ENCODE results near the gene CLASP1.

Gene CLASP1

DNA sequence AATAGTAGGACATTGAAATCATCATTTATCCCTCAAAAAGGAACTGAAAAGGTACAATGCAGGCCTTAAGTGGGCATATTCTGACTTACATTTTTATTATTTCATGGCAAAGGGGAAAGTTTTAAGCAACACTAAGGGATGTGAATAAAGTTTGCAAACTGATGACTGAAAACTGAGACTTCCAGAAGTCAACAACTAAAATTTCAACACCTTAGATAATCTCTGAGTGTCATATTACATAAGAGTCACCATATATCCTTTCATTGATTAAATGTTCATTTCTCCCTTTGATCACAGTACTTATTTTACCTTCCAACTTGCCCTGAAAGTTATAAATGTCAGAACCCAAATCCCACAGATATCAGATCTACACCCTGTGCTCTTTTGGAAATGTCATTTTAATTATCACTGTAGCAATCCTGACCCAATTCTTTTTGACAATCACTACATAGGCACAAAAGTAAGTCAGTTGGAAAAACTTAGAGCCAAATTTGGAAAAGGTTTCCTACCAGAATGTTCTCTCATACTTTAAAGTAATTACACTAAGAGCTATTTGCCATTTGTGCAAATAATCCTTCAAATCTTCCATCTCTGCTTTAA lies 163.0 kb downstream of the CLASP1 start:
- no peak for DNase-seq
- TF ChIP-seq, protein P1, sequence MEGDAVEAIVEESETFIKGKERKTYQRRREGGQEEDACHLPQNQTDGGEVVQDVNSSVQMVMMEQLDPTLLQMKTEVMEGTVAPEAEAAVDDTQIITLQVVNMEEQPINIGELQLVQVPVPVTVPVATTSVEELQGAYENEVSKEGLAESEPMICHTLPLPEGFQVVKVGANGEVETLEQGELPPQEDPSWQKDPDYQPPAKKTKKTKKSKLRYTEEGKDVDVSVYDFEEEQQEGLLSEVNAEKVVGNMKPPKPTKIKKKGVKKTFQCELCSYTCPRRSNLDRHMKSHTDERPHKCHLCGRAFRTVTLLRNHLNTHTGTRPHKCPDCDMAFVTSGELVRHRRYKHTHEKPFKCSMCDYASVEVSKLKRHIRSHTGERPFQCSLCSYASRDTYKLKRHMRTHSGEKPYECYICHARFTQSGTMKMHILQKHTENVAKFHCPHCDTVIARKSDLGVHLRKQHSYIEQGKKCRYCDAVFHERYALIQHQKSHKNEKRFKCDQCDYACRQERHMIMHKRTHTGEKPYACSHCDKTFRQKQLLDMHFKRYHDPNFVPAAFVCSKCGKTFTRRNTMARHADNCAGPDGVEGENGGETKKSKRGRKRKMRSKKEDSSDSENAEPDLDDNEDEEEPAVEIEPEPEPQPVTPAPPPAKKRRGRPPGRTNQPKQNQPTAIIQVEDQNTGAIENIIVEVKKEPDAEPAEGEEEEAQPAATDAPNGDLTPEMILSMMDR (IDR thresholded peaks at IDR 0.05; ENCODE audit: low read depth, low read length): no peak
- H3K36me3 ChIP-seq: no peaks in the 10 kb centered on the region
- no peaks in the 10 kb centered on the region for H3K27me3 ChIP-seq (ENCODE audit: insufficient read depth, low read depth, severe bottlenecking)
- H3K9me3 ChIP-seq (ENCODE audit: severe bottlenecking): no peaks in the 10 kb centered on the region
- H3K27ac ChIP-seq: no peak overlapping the region
- H3K4me3 ChIP-seq (ENCODE audit: low read depth, low read length): no peak overlapping the region

DNA sequence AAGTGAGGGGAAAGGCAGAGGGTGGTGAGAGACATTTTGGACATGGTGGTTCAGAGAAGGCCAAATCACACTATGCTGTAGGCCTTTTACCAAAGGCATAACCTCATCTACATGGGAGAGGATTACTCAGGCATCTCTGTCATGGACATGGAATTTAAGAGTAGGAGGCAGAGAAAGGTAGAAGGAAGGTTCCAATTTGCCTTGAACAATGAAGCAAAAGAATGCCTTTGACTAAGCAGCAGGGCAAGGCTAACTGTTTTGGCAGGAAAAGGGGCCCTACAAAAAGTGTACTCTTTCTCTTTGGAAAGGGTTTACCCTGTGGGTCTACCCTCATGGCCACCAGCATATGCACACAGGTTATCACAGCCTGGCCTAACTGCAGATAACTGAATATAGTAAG lies 164.2 kb downstream of the CLASP1 start:
- no peaks in the 10 kb centered on the region for H3K27me3 ChIP-seq (ENCODE audit: insufficient read depth, low read depth, severe bottlenecking)
- H3K36me3 ChIP-seq: no peaks in the 10 kb centered on the region
- H3K27ac ChIP-seq: no peak overlapping the region
- TF ChIP-seq, protein P1 (IDR thresholded peaks at IDR 0.05; ENCODE audit: low read depth, low read length): no peak
- DNase-seq: no peak
- no peak overlapping the region for H3K4me3 ChIP-seq (ENCODE audit: low read depth, low read length)
- H3K9me3 ChIP-seq (ENCODE audit: severe bottlenecking): no peaks in the 10 kb centered on the region

DNA sequence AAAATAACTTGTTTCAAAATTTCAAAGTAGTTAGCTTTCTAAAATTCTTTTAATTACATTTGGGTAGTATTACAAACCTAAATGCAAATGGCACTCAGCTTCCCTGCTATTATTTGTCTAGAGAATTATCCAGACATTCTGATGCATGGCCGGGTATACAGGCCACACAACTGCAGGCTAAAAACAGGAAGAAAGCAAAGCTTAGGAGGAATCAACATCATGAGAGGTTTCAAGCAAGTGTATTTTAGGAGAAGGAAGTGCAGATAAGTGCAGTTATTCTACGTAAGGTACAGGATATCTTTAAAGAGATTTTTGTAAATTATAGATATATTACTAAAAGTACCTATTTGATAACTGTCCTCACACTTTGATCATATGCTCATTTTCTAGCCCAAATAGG lies 165.4 kb downstream of the CLASP1 start:
- Histone ChIP-seq H3K27ac (no peak overlapping the region), H3K4me3 (ENCODE audit: low read depth, low read length) (no peak overlapping the region), H3K9me3 (ENCODE audit: severe bottlenecking) (no peaks in the 10 kb centered on the region), H3K36me3 (no peaks in the 10 kb centered on the region), H3K27me3 (ENCODE audit: insufficient read depth, low read depth, severe bottlenecking) (no peaks in the 10 kb centered on the region)
- no peak for DNase-seq
- TF ChIP-seq, protein P1 (IDR thresholded peaks at IDR 0.05; ENCODE audit: low read depth, low read length): no peak

DNA sequence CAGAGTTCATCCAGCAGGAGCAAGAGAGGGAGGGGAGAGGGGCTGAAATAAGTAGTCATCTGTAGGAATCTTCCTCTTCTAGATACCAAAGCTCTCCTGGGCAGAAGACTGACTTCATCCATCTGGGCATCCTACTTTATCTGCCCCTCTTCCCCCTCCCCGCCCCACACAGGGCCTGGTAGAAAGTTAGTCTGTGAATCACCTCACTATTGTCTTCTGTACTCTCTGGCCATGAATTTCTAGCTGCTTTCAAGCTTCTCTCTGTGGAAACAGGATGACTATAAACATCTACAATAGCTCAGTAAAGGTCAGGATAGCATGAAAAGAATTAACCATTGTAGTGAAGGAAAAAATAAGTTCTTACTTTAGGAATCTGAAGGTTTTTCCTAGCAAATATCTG lies 166.2 kb downstream of the CLASP1 start:
- H3K27me3 ChIP-seq (ENCODE audit: insufficient read depth, low read depth, severe bottlenecking): no peaks in the 10 kb centered on the region
- no peak for DNase-seq
- H3K4me3 ChIP-seq (ENCODE audit: low read depth, low read length): no peak overlapping the region
- TF ChIP-seq, protein P1 (IDR thresholded peaks at IDR 0.05; ENCODE audit: low read depth, low read length): no peak
- no peaks in the 10 kb centered on the region for H3K9me3 ChIP-seq (ENCODE audit: severe bottlenecking)
- no peaks in the 10 kb centered on the region for H3K36me3 ChIP-seq
- no peak overlapping the region for H3K27ac ChIP-seq

DNA sequence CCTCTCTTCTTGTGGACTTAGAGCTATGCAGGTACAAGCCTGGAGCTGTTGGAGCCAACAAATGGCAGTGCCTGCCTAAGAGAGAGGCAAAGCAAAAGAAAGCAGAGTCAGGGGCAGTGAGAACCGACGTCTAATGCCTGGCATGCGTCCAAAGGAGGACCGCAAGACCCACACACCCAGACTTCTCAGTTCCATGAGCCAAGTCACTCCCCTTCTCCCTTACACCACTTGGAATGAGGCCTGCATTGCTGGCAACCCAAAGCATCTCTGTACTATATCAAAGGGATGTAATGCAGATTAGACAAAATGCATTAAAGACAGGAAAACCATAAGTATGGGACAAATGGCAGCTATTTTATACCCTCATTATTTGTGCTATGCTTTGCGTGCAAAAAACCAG lies 168.4 kb downstream of the CLASP1 start:
- H3K9me3 ChIP-seq (ENCODE audit: severe bottlenecking): no peaks in the 10 kb centered on the region

More for the DNA sequence above, 168.4 kb downstream of the CLASP1 start:
- no peak overlapping the region for H3K4me3 ChIP-seq (ENCODE audit: low read depth, low read length)
- H3K36me3 ChIP-seq: no peaks in the 10 kb centered on the region
- TF ChIP-seq, protein P1 (IDR thresholded peaks at IDR 0.05; ENCODE audit: low read depth, low read length): no peak
- H3K27me3 ChIP-seq (ENCODE audit: insufficient read depth, low read depth, severe bottlenecking): no peaks in the 10 kb centered on the region
- no peak for DNase-seq
- H3K27ac ChIP-seq: no peak overlapping the region

All from WERI-Rb-1 (cell line).